ENCODE results near the gene CNOT11. TPM values are rescaled to one million over a fixed set of nuclear protein-coding genes. Genes with fewer than 3 reads are reported as not detected.

The CNOT11 gene
- total and polyA plus RNA-seq, 2 of the 8 experiments (the other 6 are each of a cell fraction or from before 2014, with no cell fraction given) = 41.5 to 54.6 TPM

GRCh38 chr2:101286684-101287083 is 34.0 kb downstream of the CNOT11 start (continued):
- TF ChIP-seq CHD7 (IDR thresholded peaks at IDR 0.05; ENCODE audit: insufficient replicate concordance, low read length) = no peak
